HepG2 (cell line): Measurements from ENCODE around the gene DIAPH1. TPM values are rescaled to one million over a fixed set of nuclear protein-coding genes. Genes with fewer than 3 reads are reported as not detected.

Experiments
- ATAC-seq: fragments of 200-7000 bp; cut with Tn5 transposase; 3 replicates; pipeline ENCODE4 v1.9.1; 2020; ENCODE audit warnings: mild to moderate bottlenecking, moderate library complexity
- BruUV-seq: library from RNA; stranded (reverse); fragments of 400-500 nt; replicated peaks from 2 replicates; lab custom pipeline; 2021; lab: Mats Ljungman, UMichigan
- CTCF ChIA-PET: fragments of 300-600 bp; formaldehyde crosslinking; extraction: SDS; loops from one replicate; lab custom pipeline; 2021; ENCODE audit warnings: low total read pairs, inconsistent platforms, low intra/inter-chr PET ratio; lab: Yijun Ruan, JAX
- POLR2A ChIA-PET: fragments of 350-600 bp; sonication (Branson Sonifier 250); formaldehyde crosslinking; loops from one replicate; lab custom pipeline; 2020; ENCODE audit warnings: antibody characterized with exemption, inconsistent platforms; lab: Yijun Ruan, JAX
- DNase-seq: peaks from one replicate; pipeline ENCODE4 v3.0.0-alpha.2; 2015; ENCODE audit warnings: low spot score
- FAIRE-seq: peaks from 3 replicates; lab custom pipeline; 2011; peaks lifted over from hg19 to GRCh38; lab: Jason Lieb, UNC
- H2AFZ ChIP-seq: one replicate; pipeline ENCODE4 v1.6.1; 2011; ENCODE audit warnings: low read length, inconsistent platforms
- H3K27ac ChIP-seq: fragments of 300-600 bp; 3 replicates; pipeline ENCODE4 v1.8.0; 2011; ENCODE audit warnings: mixed run types, mild to moderate bottlenecking, mixed read lengths, low read length, inconsistent platforms; ENCODE audit not compliant: insufficient read depth; ENCODE audit errors: extremely low read length
- H3K27me3 ChIP-seq, 2 experiments: fragments of 200-600 bp in 1 of 2; 2 replicates in 1 of 2; 3 replicates in 1 of 2; pipeline versions ENCODE4 v1.6.0 to v1.8.0; 2011; ENCODE audit warnings: low read length in 2 of 2, mild to moderate bottlenecking in 2 of 2, moderate library complexity in 2 of 2, inconsistent platforms in 1 of 2; ENCODE audit not compliant: insufficient read depth in 2 of 2, control insufficient read depth in 1 of 2
- H3K36me3 ChIP-seq, 2 experiments: fragments of 200-600 bp in 1 of 2; replicated peaks in 1 of 2; 2 replicates in 1 of 2; 3 replicates in 1 of 2; pipeline versions ENCODE4 v1.5.1 to v1.8.0; 2011; ENCODE audit warnings: low read length in 2 of 2, inconsistent platforms in 1 of 2; ENCODE audit not compliant: insufficient read depth in 2 of 2, control insufficient read depth in 1 of 2
- H3K4me1 ChIP-seq: 2 replicates; pipeline ENCODE4 v1.5.1; 2012; ENCODE audit warnings: low read length, inconsistent platforms; ENCODE audit not compliant: insufficient read depth
- H3K4me2 ChIP-seq: 2 replicates; pipeline ENCODE4 v1.6.0; 2011; ENCODE audit warnings: low read depth, low read length, inconsistent platforms
- H3K4me3 ChIP-seq, 3 experiments: fragments of 200-600 bp in 1 of 3; sonication (generic), shearing (Covaris generic) in 1 of 3; replicated peaks in 1 of 3; 2 replicates each; pipeline ENCODE4 v1.5.1; 2011 to 2016; ENCODE audit warnings: low read length in 3 of 3, inconsistent platforms in 2 of 3, low read depth in 2 of 3, mild to moderate bottlenecking in 2 of 3, control low read depth in 1 of 3, mixed read lengths in 1 of 3; ENCODE audit not compliant: insufficient read depth in 1 of 3
- H3K79me2 ChIP-seq: one replicate; pipeline ENCODE4 v1.6.1; 2011; ENCODE audit warnings: low read length, inconsistent platforms; ENCODE audit not compliant: insufficient read depth
- H3K9ac ChIP-seq: 2 replicates; pipeline ENCODE4 v1.6.0; 2011; ENCODE audit warnings: mild to moderate bottlenecking, low read depth, low read length, inconsistent platforms; ENCODE audit not compliant: insufficient read depth
- H3K9me3 ChIP-seq: 2 replicates; pipeline ENCODE4 v1.5.1; 2012; ENCODE audit warnings: mild to moderate bottlenecking, low read length
- H4K20me1 ChIP-seq: 2 replicates; pipeline ENCODE4 v1.6.0; 2011; ENCODE audit warnings: inconsistent platforms, mild to moderate bottlenecking, low read length, moderate library complexity; ENCODE audit not compliant: insufficient read depth
- ARID2 ChIP-seq: sonication (generic); formaldehyde crosslinking; IDR thresholded peaks from 2 replicates; pipeline ENCODE4 v1.8.1; 2022; ENCODE audit warnings: mild to moderate bottlenecking, missing genetic modification reagents, borderline replicate concordance
- EEA1 ChIP-seq: sonication (generic); formaldehyde crosslinking; IDR thresholded peaks from 2 replicates; pipeline ENCODE4 v1.5.1; 2020; ENCODE audit warnings: mild to moderate bottlenecking, missing genetic modification reagents, borderline replicate concordance
- GPBP1L1 ChIP-seq: sonication (generic); formaldehyde crosslinking; IDR thresholded peaks from 2 replicates; pipeline ENCODE4 v1.5.0; 2020; ENCODE audit warnings: mild to moderate bottlenecking, missing genetic modification reagents
- JUND ChIP-seq: sonication (generic); formaldehyde crosslinking; IDR thresholded peaks from 2 replicates; pipeline ENCODE4 v1.8.0; 2022; ENCODE audit warnings: mild to moderate bottlenecking, missing genetic modification reagents
- KDM4B ChIP-seq: sonication (generic); formaldehyde crosslinking; IDR thresholded peaks from 2 replicates; pipeline ENCODE4 v1.4.0; 2020; ENCODE audit warnings: missing genetic modification reagents
- NCOA1 ChIP-seq: sonication (generic); formaldehyde crosslinking; IDR thresholded peaks from 2 replicates; pipeline ENCODE4 v1.9.0; 2021; ENCODE audit warnings: missing genetic modification reagents
- NKX3-1 ChIP-seq: sonication (generic); formaldehyde crosslinking; IDR thresholded peaks from 2 replicates; pipeline ENCODE4 v1.5.0; 2020; ENCODE audit warnings: missing genetic modification reagents
- RELA ChIP-seq: sonication (generic); formaldehyde crosslinking; IDR thresholded peaks from 2 replicates; pipeline ENCODE4 v1.4.0; 2020; ENCODE audit warnings: missing genetic modification reagents
- SMAD9 ChIP-seq: sonication (generic); formaldehyde crosslinking; IDR thresholded peaks from 2 replicates; pipeline ENCODE4 v1.5.1; 2020; ENCODE audit warnings: mild to moderate bottlenecking, missing genetic modification reagents
- TSC22D2 ChIP-seq: sonication (generic); formaldehyde crosslinking; IDR thresholded peaks from 2 replicates; pipeline ENCODE4 v1.5.1; 2020; ENCODE audit warnings: missing genetic modification reagents, mild to moderate bottlenecking, borderline replicate concordance
- ZBTB7A ChIP-seq: sonication (generic); formaldehyde crosslinking; IDR thresholded peaks from 2 replicates; pipeline ENCODE4 v1.8.0; 2022; ENCODE audit warnings: mild to moderate bottlenecking, missing genetic modification reagents
- ZKSCAN5 ChIP-seq: sonication (generic); formaldehyde crosslinking; IDR thresholded peaks from 2 replicates; pipeline ENCODE4 v1.5.1; 2020; ENCODE audit warnings: mild to moderate bottlenecking, missing genetic modification reagents
- ZNF614 ChIP-seq: IDR thresholded peaks from 2 replicates; pipeline ENCODE4 v1.6.1; 2018; ENCODE audit warnings: missing biosample characterization, missing genetic modification reagents, inconsistent platforms, borderline replicate concordance
- ZNF749 ChIP-seq: sonication (generic); formaldehyde crosslinking; IDR thresholded peaks from 2 replicates; pipeline ENCODE4 v1.8.0; 2022; ENCODE audit warnings: mild to moderate bottlenecking, missing genetic modification reagents, moderate library complexity, borderline replicate concordance
- ZNF773 ChIP-seq: sonication (generic); formaldehyde crosslinking; IDR thresholded peaks from 2 replicates; pipeline ENCODE4 v1.4.0; 2020; ENCODE audit warnings: missing genetic modification reagents, borderline replicate concordance
- WGBS: methylation state at CpG from one replicate; pipeline ENCODE4 v1.1.6; 2017; ENCODE audit warnings: low lambda C conversion rate; 5-methylcytosine and 5-hydroxymethylcytosine counted together
- in situ Hi-C: cut with HindIII; loops from 2 replicates; pipeline ENCODE4 v1.10.0; 2017; ENCODE audit warnings: low pct_unique_long_range_greater_than_20kb; ENCODE audit not compliant: extremely low pct_ligation_motif_present
- intact Hi-C: fragments of 100-400 bp; cut with micrococcal nuclease; formaldehyde crosslinking; loops from one replicate; pipeline ENCODE4 v1.10.0; 2022; ENCODE audit not compliant: unreplicated experiment
- polyA plus RNA-seq, 8 experiments: library from polyadenylated mRNA; depleted of rRNA in 3 of 8; stranded (reverse) in 7 of 8; unstranded in 1 of 8; fragments of >200 nt; fragmentation: Illumina TruSeq in 4 of 8; extraction: Trizol in 4 of 8; gene quantifications; 2 replicates each; pipeline versions ENCODE4 v1.2.1 to v1.2.3, GENCODE V29; 2011 to 2016; ENCODE audit warnings: low read depth in 4 of 8, missing spikeins in 1 of 8, mixed read lengths in 1 of 8; ENCODE audit not compliant: insufficient read depth in 1 of 8
- total RNA-seq, 5 experiments: library from RNA; depleted of rRNA; stranded (reverse); fragments of >200 nt; fragmentation: Illumina TruSeq; extraction: Trizol; gene quantifications; 2 replicates each; pipeline ENCODE4 v1.2.3, GENCODE V29; 2016; ENCODE audit warnings: low read depth in 1 of 5
- TF ChIP-seq, protein P1 (sequence below): IDR thresholded peaks from 2 replicates; pipeline ENCODE4 v1.6.1; 2016

DIAPH1 gene
- total and polyA plus RNA-seq, 2 of the 13 experiments (the other 11 are each of a cell fraction or from before 2014, with no cell fraction given) = 25.1 to 33.9 TPM

GRCh38 chr5:141585594-141585993 lies 33.2 kb downstream of the DIAPH1 start:
- in situ Hi-C loops = no loop called here

GRCh38 chr5:141574122-141574510 lies 44.7 kb downstream of the DIAPH1 start:
- Histone ChIP-seq H3K9me3 (no peaks in the 10 kb centered on the region), H3K4me1 (no peaks in the 10 kb centered on the region), H3K27ac (no peak overlapping the region), H3K4me3 (no peak overlapping the region), H4K20me1 (no peaks in the 10 kb centered on the region), H3K27me3 (no peaks in the 10 kb centered on the region), H2AFZ (no peak overlapping the region), H3K79me2 (no peaks in the 10 kb centered on the region), H3K9ac (no peak overlapping the region), H3K36me3 (peaks cover 21 to 73% of the 10 kb centered on the region in 2 experiments), H3K4me2 (no peak overlapping the region)
- WGBS = 100% methylated on average over 2 of the region's 2 CpGs
- no peak for FAIRE-seq
- in situ Hi-C loops = no loop called here
- ChIA-PET CTCF (no interaction called here), POLR2A (interaction anchor here (1.0 kb wide), 1 partner anchor 18 kb away, joined by 3 read pairs; no protein-coding TSS in a partner anchor)
- intact Hi-C loops = no loop called here
- TF ChIP-seq ZNF614 (CRISPR knock-in tag) (no peak), SMAD9 (no peak), RELA (CRISPR knock-in tag) (no peak), ZBTB7A (CRISPR knock-in tag) (no peak), ZKSCAN5 (CRISPR knock-in tag) (no peak), TSC22D2 (CRISPR knock-in tag) (no peak), ZNF749 (CRISPR knock-in tag) (no peak), NCOA1 (no peak), KDM4B (CRISPR knock-in tag) (no peak), JUND (CRISPR knock-in tag) (no peak), GPBP1L1 (no peak), ARID2 (CRISPR knock-in tag) (no peak), NKX3-1 (CRISPR knock-in tag) (no peak), ZNF773 (CRISPR knock-in tag) (no peak)
- TF ChIP-seq, protein P1, sequence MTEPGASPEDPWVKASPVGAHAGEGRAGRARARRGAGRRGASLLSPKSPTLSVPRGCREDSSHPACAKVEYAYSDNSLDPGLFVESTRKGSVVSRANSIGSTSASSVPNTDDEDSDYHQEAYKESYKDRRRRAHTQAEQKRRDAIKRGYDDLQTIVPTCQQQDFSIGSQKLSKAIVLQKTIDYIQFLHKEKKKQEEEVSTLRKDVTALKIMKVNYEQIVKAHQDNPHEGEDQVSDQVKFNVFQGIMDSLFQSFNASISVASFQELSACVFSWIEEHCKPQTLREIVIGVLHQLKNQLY (CRISPR knock-in tag) = no peak
- ATAC-seq = no peak
- BruUV-seq = no TSS peak
- no peak for DNase-seq

More at GRCh38 chr5:141585594-141585993, 33.2 kb downstream of the DIAPH1 start:
- intact Hi-C loops = loop anchor here (1.0 kb wide), 1 partner anchor 21 kb away; no protein-coding TSS in a partner anchor
- no TSS peak for BruUV-seq
- Histone ChIP-seq H3K27me3 (no peaks in the 10 kb centered on the region), H3K27ac (no peak overlapping the region), H3K4me3 (no peak overlapping the region), H3K4me1 (peaks cover 23% of the 10 kb centered on the region), H3K9me3 (no peaks in the 10 kb centered on the region), H3K79me2 (peaks cover 24% of the 10 kb centered on the region), H3K4me2 (no peak overlapping the region), H4K20me1 (no peaks in the 10 kb centered on the region), H3K9ac (no peak overlapping the region), H2AFZ (no peak overlapping the region), H3K36me3 (peaks cover 14 to 62% of the 10 kb centered on the region in 2 experiments)
- WGBS = 97% methylated on average over 6 of the region's 6 CpGs
- no peak for DNase-seq
- no peak for TF ChIP-seq EEA1 (CRISPR knock-in tag)
- CTCF ChIA-PET = no interaction called here
- FAIRE-seq = no peak
- no peak for ATAC-seq
- POLR2A ChIA-PET = no interaction called here
